GM20431 (cell line): ENCODE measurements around the gene VRK3.

Experiments used
- in situ Hi-C: fragments of 300-500 bp; cut with MseI, MboI; formaldehyde crosslinking; loops from one replicate; pipeline ENCODE4 v1.15.0; 2020; ENCODE audit warnings: low sequenced_read_pairs; ENCODE audit not compliant: unreplicated experiment

Gene VRK3

DNA sequence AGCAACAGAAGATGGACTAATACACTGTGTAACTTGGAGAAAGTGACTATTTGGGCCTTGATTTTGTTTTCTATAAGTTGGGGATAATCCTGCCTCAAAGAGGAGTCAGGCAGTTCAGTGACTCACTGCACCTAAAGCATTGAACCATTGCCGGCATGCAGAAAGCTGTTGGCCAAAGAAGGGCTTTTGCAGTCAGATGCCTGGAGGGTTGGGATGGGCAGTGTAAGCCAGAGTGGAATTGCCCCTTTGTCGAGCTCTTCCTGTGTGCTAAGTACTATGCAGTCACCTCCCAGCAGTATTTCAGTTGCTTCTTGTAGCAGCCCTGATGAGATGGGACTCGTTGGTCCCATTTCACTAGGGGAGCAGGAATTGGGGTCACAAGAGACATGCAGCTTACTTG, 11.7 kb upstream of the VRK3 start:
- in situ Hi-C loops, result no loop called here

DNA sequence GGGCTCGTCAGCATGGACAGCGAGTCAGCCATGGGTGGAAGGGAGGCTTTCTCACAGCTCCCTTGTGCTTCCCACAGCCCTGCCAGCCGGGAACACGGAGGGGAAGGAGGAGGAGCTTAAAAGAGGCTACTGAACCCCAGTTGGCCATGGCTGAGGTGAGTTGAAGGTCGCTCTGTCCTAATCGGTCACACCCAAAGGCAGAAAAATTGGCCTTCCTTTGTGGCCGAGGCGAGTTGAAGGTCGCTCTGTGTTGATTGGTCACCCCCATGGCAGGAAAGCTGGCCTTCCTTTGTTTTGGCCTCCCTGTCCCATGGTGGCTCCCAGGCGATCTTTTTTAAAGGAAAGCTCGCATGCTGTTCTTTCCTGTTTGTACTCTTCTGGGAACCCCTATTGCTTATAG, 5.8 kb upstream of the VRK3 start:
- in situ Hi-C loops, result no loop called here

DNA sequence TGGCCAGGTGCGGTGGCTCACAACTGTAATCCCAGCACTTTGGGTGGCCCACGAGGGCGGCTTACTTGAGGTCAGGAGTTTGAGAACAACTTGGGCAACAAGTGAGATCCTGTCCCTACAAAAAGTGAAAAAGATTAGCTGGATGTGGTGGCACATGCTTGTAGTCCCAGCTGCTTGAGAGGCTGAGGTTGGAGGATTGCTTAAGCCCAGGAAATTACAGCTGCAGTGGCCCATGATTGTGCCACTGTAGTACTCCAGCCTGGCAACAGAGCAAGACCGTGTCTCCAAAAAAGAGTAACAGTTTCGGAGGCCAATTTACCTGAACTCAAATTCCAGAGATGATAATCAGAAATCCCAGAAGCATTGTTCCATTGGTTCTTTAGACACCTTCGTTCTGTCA, 5.1 kb upstream of the VRK3 start:
- in situ Hi-C loops, result no loop called here

DNA sequence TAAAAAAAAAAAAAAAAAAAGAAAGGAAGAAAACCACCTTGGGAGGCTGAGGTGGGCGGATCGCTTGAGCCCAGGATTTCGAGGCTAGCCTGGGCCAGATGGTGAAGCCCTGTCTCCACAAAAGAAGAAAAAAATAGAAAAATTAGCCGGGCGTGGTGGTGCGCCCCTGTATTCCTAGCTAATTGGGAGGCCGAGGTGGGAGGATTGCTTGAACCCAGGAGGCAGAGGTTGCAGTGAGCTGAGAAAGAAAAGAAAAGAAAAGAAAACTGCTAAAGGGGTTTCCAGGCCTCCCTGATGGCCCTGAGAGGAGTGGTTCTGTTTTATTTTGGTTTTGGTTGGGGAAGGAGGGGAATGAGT, 1.4 kb upstream of the VRK3 start:
- in situ Hi-C loops, result no loop called here

DNA sequence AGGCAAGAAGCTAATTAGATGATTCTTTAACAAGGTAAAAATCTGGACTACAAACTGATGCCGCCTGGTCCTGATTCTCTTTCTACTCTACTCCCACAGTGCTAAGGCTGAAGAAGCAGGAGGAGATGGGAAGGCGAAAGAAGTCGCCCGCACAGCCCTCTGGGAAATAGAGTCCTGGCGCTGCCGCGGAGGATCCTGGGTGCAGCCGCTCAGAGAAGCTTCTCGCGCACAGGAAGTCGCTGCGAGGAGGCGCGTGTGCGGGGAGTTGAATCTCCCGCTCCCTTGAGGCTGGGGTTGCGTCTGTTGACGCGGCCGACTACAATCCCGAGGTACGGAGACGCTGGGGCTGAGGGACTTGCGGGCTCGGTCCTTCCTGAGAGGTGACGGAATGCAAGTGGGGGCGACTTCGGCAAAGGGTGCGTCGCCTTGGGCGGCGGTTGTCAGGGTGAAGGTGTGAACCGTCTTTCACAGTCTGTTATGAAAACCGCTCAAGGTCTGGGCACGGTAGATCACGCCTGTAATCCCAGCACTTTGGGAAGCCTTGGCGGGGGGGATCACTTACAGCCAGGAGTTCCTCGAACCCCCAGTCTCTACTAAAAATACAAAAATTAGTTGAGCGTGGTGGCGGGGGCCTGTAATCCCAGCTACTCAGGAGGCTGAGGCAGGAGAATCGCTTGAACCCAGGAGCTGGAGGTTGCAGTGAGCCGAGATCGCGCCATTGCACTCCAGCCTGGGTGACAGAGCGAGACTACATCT, 800 bp upstream of the VRK3 start, which contains the start of gene ZNF473:
TSS of gene ZNF473 (plus strand) at position 212 of the 756 bp plus-strand sequence. CDS start 5,078 bp downstream, outside the sequence.
- in situ Hi-C loops, result no loop called here

DNA sequence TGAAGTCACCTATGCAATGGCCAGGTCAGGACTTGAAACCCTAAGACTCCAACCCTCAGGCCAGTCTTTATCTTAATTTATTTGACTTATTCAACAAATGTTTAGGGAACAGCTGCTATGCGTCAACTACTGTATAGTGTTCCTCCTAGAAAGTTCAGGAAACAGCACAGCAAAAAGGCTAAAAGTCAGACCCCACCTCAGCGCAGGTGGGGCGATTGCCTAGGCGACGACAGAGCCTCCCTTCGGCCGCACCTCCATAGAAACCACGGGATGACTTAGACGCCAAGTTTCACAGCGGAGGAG, 502 bp downstream of the VRK3 start:
- in situ Hi-C loops, result no loop called here

DNA sequence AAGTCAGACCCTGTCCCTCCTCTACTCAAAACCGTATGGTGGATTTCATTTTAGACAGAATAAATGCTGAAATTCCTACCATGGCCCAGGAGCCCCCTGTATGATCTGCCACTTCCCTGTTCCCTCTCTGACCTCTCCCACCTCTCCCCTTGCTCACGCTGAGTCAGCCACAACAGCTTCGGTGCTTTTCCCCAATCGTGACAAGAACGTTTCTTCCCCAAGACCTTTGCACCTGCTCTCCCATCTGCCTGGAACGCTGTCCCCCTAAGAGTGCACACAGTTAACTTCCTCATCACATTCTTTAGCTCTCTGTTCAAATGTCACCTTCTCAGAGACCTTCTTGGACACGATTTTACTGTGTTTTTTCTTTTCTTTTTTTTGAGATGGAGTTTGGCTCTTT, 2.3 kb downstream of the VRK3 start:
- in situ Hi-C loops, result no loop called here

DNA sequence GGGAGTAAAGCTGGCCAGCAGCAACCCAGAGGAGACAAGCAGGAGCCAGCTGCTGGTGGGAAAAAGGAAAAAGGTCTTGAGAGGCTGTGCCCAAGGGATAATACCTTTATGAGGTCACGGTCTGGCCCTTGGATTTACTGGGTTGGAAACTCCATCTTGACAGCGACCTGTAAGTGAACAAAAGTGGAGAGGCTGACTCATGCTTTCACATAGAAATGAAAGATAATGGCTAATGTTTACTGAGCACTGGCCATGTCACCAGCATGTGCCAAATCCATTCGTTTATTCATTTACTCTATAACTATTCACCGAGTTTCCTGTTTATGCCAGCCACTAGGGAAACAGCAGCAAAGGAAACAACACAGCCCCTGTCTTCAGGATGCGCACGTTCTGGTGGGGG, 4.7 kb downstream of the VRK3 start:
- in situ Hi-C loops, result no loop called here

DNA sequence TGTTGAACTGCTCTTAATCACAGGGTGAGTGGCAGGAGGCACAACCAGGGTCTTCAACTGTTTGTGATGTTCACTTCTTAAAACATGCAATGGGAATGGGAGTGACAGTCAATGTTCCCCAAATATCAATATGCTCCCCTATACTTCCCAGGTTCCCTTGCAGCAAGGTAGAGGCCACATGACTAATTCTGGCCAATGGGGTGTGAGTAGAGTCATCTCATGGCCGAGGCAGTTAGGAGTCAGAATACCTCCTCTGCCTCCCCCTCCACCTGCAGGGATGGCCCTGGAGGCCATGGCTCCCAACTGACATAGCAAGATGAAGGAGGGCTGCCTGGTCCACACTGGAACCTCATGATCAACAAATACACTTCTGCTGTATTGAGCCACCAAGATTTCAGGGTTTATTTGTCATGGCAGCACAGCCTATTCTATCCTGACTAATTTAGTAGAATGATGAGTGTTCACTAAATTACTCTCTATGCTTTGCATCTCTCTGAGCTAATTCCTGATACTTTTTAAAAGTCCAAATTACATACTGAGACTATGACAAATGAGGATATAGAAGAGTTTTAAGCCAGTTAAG, 8.9 kb downstream of the VRK3 start:
- in situ Hi-C loops, result no loop called here

DNA sequence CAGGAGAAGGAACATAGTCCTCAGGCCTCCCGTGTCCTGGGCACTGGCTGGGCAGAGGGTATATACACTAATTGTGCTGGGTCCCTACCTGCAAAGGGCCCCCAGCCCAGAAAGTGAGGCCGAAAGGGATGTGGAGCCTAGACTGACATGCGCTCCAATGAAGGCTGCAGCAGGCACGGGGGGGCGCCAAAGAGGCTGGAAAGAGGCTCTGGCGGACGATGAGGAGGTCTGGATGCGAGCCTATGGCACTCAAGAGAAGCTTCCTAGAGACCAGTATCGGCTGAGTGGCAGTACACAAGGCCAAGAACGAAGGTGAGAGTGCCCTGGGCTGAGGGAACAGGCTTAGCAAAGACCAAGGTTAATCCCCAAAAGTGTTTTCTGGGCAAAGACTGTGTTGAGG, 16.6 kb downstream of the VRK3 start:
- in situ Hi-C loops, result no loop called here

DNA sequence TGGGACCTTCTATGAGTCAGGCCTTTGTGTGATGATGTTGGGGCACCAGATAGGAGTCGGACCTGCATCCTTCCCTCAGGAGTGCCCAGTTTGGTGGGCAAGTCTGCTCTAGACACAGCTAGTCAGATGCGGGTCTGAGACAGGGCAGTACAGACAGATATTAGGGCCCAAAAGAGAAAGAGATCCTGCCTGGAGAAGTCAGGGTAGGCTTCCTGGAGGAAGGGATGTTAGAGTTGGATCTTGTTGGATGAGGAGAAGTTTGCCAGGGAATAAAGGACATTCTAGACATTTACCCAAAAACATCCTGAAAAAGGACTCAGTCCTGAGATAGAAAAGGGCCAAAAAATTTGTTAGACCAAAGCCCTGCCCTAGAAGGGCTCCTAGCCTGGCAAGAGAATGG, 17.2 kb downstream of the VRK3 start:
- in situ Hi-C loops, result no loop called here

DNA sequence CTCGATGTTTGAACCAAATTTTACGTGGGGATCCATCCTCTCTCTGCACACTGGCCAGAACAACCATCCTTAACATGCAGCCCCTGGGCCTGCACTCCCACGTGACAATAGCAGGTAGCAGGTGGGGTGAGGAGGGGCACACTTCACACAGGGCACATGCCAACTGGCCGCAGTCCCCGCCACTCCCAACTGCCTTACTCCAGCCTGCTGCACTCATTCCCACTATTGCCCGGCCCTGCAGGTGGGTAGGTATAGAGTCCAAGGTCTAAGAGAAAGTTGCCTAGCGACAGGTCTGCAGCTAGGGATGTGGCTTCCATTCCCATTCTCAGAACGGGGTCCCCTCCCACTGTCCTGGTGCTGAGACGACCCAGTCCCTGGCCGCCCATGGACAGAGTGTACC, 18.0 kb downstream of the VRK3 start:
- in situ Hi-C loops, result no loop called here

DNA sequence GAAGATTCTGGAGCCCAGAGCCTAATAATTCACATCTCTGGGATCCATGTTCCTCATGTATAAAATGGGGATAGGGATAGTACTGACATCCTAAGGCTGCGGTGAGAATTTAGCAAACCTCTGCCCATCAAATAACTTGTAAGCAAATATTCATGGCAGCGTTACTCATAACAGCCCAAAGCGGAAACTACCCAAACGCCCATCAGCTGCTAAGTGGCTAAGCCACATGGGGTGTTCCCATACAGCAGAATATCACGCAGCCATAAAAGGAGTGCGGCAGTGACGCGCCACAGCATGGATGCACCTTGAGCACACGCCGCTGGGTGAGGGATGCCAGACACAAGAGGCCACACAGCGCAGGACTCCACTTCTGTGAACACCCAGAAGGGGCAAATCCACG, 19.7 kb downstream of the VRK3 start:
- in situ Hi-C loops, result no loop called here

DNA sequence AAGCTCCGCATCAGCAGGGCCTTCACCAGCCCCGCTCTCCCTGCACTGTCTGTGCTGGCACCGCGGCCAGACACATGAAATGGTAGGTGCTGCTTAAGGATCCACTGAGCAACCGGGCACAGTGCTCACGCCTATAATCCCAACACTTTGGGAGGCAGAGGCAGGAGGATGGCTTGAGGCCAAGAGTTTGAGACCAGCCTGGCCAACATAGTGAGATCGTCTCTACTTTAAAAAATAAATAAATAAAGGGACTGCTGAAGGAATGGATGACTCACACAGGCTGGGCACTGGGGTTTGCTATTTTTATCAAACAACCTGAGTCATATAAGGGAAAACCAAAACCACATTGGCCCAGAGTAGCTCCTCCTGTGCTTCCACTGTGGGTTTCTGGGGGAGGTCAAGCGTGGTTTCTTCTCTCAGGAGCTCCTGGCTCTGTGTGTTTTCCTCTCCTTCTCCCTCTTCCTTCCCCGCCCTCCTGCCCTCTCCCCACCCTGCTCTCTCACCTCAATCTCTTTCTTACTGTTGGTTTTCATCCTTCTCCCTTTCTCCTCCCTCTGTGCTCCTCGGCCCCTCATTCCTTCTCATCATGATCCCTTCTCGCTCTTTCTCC, 21.3 kb downstream of the VRK3 start:
- in situ Hi-C loops, result no loop called here

DNA sequence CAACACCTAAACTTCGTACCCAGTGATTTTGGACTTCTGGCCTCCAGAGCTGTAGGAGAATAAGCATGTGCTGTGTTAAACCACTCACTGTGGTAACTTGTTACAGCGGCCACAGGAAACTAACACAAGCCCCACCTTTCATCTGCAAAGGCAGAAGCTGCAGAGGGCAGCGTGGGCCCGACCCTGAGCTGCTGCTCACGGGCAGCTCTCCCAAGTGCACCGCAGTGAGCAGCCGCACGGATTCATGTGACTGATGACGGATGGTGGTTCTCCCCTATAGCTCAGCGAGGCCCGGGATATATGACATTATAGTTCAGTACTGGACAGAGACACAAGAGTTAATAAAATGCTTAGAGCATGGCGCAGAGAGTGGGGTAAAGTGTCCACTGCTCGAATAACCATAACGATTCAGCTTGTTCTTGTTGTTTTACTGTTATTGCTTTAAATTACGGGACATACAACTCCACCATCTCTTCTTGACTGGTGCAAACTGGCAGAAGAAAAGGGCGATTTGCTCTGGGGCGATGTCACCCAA, 21.9 kb downstream of the VRK3 start:
- in situ Hi-C loops, result no loop called here

DNA sequence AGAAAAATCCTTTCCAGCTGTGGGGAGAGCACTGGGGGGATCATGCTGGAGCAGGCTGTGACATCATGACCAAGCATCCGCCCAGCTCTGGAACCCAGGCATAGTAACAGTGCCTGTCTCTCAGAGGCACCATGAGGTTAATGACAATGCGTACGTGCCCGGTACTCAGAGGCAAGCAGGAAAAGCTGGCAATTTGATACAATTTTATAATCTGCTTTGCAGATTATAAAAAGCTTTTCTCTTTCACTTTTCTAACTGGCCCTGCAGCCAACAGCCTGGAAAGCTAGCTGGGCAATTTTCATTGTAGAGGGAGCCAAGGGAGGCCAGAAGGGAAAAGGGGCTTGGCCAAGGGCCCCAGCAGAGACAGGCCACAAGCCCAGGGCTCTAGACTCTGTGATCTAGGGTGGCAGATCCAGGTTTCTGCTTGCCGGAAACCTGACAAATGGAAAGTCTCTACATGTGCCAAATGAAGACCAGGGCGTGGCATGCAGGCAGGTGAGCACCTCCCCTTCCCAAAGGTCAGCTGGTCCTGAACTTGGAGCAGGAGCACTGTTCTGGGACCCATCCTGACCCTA, 22.7 kb downstream of the VRK3 start:
- in situ Hi-C loops, result no loop called here

DNA sequence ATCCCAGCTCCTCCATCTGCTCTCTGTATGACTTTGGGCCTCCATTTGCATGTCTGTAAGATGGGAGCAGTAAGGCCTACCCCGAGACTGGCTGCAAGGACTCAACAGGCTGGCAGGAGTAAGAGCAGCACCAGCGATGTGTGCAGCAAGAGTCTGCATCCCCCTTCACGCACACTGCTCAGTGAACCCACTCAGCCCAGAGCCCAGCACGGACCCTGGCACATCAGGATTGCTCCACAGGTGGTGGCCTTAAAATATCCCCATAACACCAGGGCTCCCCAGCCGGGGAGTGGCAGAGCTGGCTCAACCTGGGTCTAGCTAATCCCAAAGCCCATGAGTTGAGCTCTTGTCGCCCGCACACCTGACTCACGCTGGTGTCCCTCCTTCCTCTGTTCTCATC, 23.4 kb downstream of the VRK3 start:
- in situ Hi-C loops, result no loop called here

DNA sequence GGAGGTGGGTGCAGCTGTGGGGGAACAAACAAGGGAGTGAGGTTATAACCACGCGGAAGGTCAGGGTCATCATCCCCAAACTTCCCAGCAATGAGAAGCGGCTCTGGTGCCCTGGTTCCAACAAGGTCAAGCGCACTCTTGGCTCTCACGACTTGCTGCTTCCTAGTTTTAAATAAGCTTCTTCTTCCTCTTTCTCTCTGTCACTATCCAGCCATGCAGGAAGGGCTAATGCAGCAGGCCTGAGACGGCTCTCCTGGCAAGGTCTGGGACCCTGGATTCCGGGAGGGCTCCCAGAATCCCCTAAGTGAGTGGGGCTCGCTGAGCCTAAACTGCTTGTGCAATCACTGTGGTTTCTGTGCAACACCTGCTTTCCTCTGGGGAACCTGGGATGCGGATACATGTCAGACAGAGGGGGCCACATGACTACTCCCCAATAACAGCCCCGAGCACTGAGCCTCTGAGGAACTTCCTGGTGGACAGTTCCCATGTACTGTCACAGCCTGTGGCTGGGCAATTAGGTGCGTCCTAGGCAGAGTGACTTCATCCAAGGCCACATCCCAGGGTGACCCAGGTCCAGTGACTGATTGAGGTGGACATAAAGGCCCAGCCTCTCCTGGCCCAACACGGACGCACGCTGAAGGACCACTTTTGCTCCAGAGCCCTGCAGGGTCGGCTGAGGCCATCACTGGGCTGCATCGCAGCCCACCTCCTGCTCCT, 24.2 kb downstream of the VRK3 start:
- in situ Hi-C loops, result no loop called here

DNA sequence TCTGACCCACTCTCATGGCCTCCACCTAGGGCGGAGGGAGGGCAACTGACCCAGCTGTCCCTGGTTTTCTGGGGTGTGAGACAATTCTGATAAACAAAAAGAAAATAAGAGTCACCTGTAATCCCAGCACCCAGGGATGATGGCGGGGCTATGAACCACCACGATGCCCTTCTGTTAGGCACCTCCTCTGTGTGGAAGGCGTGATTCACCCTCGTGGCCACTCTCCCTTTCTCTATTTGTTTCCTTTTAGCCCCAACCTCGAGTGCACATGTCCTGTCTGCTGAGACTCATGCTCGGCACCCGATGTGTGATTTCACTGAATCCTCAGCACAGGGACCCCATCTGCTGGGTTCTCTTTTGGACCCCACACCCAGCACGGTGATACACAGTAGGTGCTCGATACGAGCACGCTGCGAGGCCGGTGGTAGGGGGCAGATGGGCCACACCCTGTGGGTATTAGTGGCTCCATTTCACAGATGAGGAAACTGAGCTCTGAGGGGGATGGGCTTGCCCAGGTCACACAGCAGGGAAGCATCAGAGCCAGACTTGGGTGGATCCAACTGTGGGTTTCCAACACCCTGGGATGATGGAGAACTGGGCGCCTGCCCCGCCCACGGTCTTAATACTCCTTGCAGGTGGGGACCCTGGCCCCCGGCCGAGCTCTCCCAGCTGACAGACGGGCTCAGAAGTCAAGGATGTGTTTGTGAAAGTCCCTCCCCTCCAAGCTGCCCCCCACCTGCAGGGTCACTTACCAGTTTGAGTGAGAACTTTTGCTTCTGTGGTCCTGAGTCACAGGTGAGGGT, 24.9 kb downstream of the VRK3 start:
- in situ Hi-C loops, result no loop called here
